Thymus (tissue), 14 donors: ENCODE measurements around the gene B4GALNT3. TPM values are rescaled to one million over a fixed set of nuclear protein-coding genes. Genes with fewer than 3 reads are reported as not detected.
"Not testable (repeated sequence)": the region's sequence is repeated elsewhere in the genome, so short reads cannot be mapped to it uniquely, and the experiment has no call there.

Experiments used
- DNase-seq, 9 donors: peaks; one replicate each; pipeline ENCODE4 v3.0.0-alpha.2; 2013; ENCODE audit warnings: low spot score in 9 of 9, low read depth in 6 of 9, missing footprints in 1 of 9
- H3K27ac ChIP-seq, 2 donors: one replicate each; pipeline ENCODE4 v1.5.1; 2013; ENCODE audit warnings: control low read depth in 1 of 2, low read depth in 1 of 2, low read length in 1 of 2, mild to moderate bottlenecking in 1 of 2, moderate library complexity in 1 of 2
- H3K27me3 ChIP-seq, 2 donors: one replicate each; pipeline ENCODE4 v1.5.1; 2013; ENCODE audit warnings: low read length in 1 of 2; ENCODE audit not compliant: control insufficient read depth in 2 of 2, insufficient read depth in 1 of 2
- H3K36me3 ChIP-seq, 2 donors: one replicate each; pipeline ENCODE4 v1.5.1; 2013; ENCODE audit warnings: low read length in 1 of 2, mild to moderate bottlenecking in 1 of 2, moderate library complexity in 1 of 2; ENCODE audit not compliant: control insufficient read depth in 2 of 2, insufficient read depth in 2 of 2
- H3K4me1 ChIP-seq, 2 donors: one replicate each; pipeline ENCODE4 v1.5.1; 2013; ENCODE audit warnings: low read length in 2 of 2; ENCODE audit not compliant: control insufficient read depth in 2 of 2, insufficient read depth in 2 of 2
- H3K4me3 ChIP-seq, 2 donors: one replicate each; pipeline ENCODE4 v1.5.1; 2013; ENCODE audit warnings: low read length in 2 of 2, control low read depth in 1 of 2, mild to moderate bottlenecking in 1 of 2
- H3K9me3 ChIP-seq, 2 donors: one replicate each; pipeline ENCODE4 v1.5.1; 2013; ENCODE audit warnings: low read length in 1 of 2, mild to moderate bottlenecking in 1 of 2; ENCODE audit not compliant: control insufficient read depth in 2 of 2, insufficient read depth in 1 of 2
- WGBS: extraction: QIAGEN DNeasy Blood & Tissue Kit; methylation state at CpG from one replicate; pipeline ENCODE4 v1.1.7; 2013; 5-methylcytosine and 5-hydroxymethylcytosine counted together
- long read RNA-seq, 10 donors: transcript quantifications; one replicate each; lab custom pipeline, GENCODE V29; 2026
- polyA plus RNA-seq: library from polyadenylated mRNA; stranded (reverse); fragments of 200-250 nt; gene quantifications from one replicate; pipeline ENCODE4 v1.2.3, GENCODE V29; 2013
- total RNA-seq: library from RNA; stranded (reverse); fragments of 120-200 nt; gene quantifications from one replicate; pipeline ENCODE4 v1.2.4, GENCODE V29; 2013
- donor health status: healthy.

B4GALNT3 gene
- 3.1 TPM for total RNA-seq
- polyA plus RNA-seq: 6.3 TPM
- long read RNA-seq, donor 1: 0 reads
- long read RNA-seq, donor 2: 0 reads
- long read RNA-seq, donor 3: 0 reads
- long read RNA-seq, donor 4: 0 reads
- long read RNA-seq, donor 5: 0 reads
- long read RNA-seq, donor 6: 0 reads
- long read RNA-seq, donor 7: 0 reads
- long read RNA-seq, donor 8, partial matches to known transcripts: 0 of 1 reads
- long read RNA-seq, donor 8, other reads (novel, unspliced or antisense): 0 of 1 reads
- long read RNA-seq, donor 9: 0 reads
- long read RNA-seq, donor 10: 0 reads

- peaks cover 4 to 10% of the 10 kb centered on the region in 2 donors for H3K4me1 ChIP-seq
- H3K27ac ChIP-seq: no peak within 1 kb of the TSS
- peak in 3 of 9 donors; percentile 8 to 25 (median 8) for DNase-seq
- WGBS: 5% methylated on average over 82 of the region's 82 CpGs
- H3K4me3 ChIP-seq: peak within 1 kb of the TSS; percentile 27 to 62
- H3K27me3 ChIP-seq: peaks cover 50 to 81% of the 10 kb centered on the region in 2 donors
- H3K9me3 ChIP-seq: peaks cover 0 to 3% of the 10 kb centered on the region in 2 donors
- no peaks in the 10 kb centered on the region for H3K36me3 ChIP-seq
Measured at GRCh38 chr12:459430-460258, at the start of gene B4GALNT3. TSS of gene B4GALNT3 (plus strand) at chr12:459939. CDS start at chr12:460377, 438 bp downstream.

GRCh38 chr12:414859-415258, 44.9 kb upstream of the B4GALNT3 start:
- Histone ChIP-seq H3K27ac (no peak overlapping the region), H3K4me3 (no peak overlapping the region), H3K4me1 (no peaks in the 10 kb centered on the region), H3K9me3 (no peaks in the 10 kb centered on the region), H3K36me3 (peaks cover 41 to 55% of the 10 kb centered on the region in 2 donors), H3K27me3 (no peaks in the 10 kb centered on the region)
- WGBS: over 99% methylated on average over 2 of the region's 2 CpGs
- no peak for DNase-seq

- Histone ChIP-seq H3K27ac (no peak overlapping the region), H3K9me3 (no peaks in the 10 kb centered on the region), H3K4me3 (no peak overlapping the region), H3K4me1 (no peaks in the 10 kb centered on the region), H3K27me3 (no peaks in the 10 kb centered on the region), H3K36me3 (peaks cover 33 to 43% of the 10 kb centered on the region in 2 donors)
- 96% methylated on average over 6 of the region's 6 CpGs for WGBS
- no peak for DNase-seq
Measured at GRCh38 chr12:418432-418831, 41.3 kb upstream of the B4GALNT3 start.

DNA sequence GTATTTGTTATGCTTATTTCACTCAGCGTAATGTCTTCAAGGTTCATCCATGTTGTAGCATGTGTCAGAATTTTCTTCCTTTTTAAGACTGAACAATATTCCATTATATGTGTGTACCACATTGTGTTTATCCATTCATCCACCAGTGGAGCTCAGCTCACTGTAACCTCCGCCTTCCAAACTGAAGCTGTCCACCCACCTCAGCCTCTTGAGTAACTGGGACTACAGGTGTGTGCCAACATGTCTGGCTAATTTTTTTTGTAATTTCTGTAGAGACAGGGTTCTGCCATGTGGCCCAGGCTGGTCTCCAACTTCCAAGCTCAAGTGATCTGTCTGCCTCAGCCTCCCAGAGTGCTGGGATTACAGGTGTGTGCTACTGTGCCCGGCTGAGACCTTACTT, 37.2 kb upstream of the B4GALNT3 start:
- Histone ChIP-seq H3K4me3 (no peak overlapping the region), H3K27me3 (no peaks in the 10 kb centered on the region), H3K9me3 (peaks cover 0 to 4% of the 10 kb centered on the region in 2 donors), H3K27ac (no peak overlapping the region), H3K4me1 (no peaks in the 10 kb centered on the region), H3K36me3 (peaks cover 27 to 29% of the 10 kb centered on the region in 2 donors)
- WGBS: over 99% methylated on average over 3 of the region's 3 CpGs
- no peak for DNase-seq

DNA sequence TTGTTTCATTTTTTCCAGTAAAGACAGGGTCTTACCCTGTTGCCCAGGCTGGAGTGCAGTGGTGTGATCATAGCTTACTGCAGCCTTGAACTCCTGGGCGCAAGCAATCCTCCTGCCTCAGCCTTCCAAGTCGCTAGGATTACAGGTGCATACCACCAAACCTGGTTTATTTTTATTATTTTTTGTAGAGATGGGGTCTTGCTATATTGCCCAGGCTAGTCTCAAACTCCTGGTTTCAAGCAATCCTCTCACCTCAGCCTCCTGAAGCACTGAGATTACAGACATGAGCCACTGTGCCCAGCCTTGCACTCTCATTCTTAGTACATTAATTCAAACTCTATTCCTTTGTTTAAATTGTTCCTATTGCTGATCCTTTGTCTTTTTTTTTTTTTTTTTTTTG, 24.0 kb upstream of the B4GALNT3 start:
- not testable (repeated sequence) for H3K27ac ChIP-seq, H3K4me1 ChIP-seq, H3K27me3 ChIP-seq, H3K4me3 ChIP-seq, DNase-seq, H3K9me3 ChIP-seq
- WGBS: 98% methylated on average over 2 of the region's 2 CpGs
- peaks cover 33 to 41% of the 10 kb centered on the region in 2 donors for H3K36me3 ChIP-seq

GRCh38 chr12:442235-442884, 17.4 kb upstream of the B4GALNT3 start:
- H3K4me3 ChIP-seq: no peak overlapping the region
- H3K9me3 ChIP-seq: no peaks in the 10 kb centered on the region
- peak in 3 of 9 donors; percentile 13 to 50 (median 30) for DNase-seq
- H3K4me1 ChIP-seq: no peaks in the 10 kb centered on the region
- H3K27ac ChIP-seq: no peak overlapping the region
- WGBS: 75% methylated on average over 16 of the region's 16 CpGs
- peaks cover 15 to 17% of the 10 kb centered on the region in 2 donors for H3K36me3 ChIP-seq
- H3K27me3 ChIP-seq: no peaks in the 10 kb centered on the region

- no peaks in the 10 kb centered on the region for H3K4me1 ChIP-seq
- H3K4me3 ChIP-seq: no peak overlapping the region
- no peak for DNase-seq
- H3K36me3 ChIP-seq: peaks cover 0 to under 1% of the 10 kb centered on the region in 2 donors
- no peak overlapping the region for H3K27ac ChIP-seq
- no peaks in the 10 kb centered on the region for H3K9me3 ChIP-seq
- peaks cover 0 to 2% of the 10 kb centered on the region in 2 donors for H3K27me3 ChIP-seq
- WGBS: 99% methylated on average over 1 of the region's 1 CpG
Measured at GRCh38 chr12:447141-447540, 12.6 kb upstream of the B4GALNT3 start.

DNA sequence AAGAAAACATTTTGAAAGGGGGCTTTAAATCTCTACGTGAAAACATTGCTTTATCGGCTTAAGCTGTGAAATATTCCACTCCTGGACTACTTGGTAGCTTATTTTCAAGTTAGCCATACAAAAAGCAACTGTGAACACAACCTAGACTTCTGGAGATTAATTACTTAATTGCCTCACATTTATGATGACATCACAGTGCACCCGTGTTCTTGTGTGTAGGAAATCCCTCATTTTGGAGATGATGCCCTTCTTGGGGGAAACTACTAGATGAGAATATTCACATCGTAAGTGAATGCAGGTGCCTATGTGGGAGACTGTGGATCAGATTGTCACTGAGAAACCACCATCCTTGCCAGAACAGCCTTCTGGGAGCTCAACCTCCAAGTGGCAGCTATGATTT, 10.5 kb upstream of the B4GALNT3 start:
- no peak overlapping the region for H3K27ac ChIP-seq
- peaks cover 0 to 7% of the 10 kb centered on the region in 2 donors for H3K9me3 ChIP-seq
- H3K27me3 ChIP-seq: peaks cover 0 to 6% of the 10 kb centered on the region in 2 donors
- H3K4me1 ChIP-seq: no peaks in the 10 kb centered on the region
- 94% methylated on average over 4 of the region's 4 CpGs for WGBS
- H3K4me3 ChIP-seq: no peak overlapping the region
- no peak for DNase-seq
- no peaks in the 10 kb centered on the region for H3K36me3 ChIP-seq

GRCh38 chr12:450438-450837, 9.3 kb upstream of the B4GALNT3 start:
- Histone ChIP-seq H3K27ac (no peak overlapping the region), H3K9me3 (peaks cover 0 to 7% of the 10 kb centered on the region in 2 donors)
- WGBS: 98% methylated on average over 3 of the region's 3 CpGs

More at GRCh38 chr12:450438-450837, 9.3 kb upstream of the B4GALNT3 start:
- DNase-seq: no peak
- Histone ChIP-seq H3K4me3 (no peak overlapping the region), H3K27me3 (peaks cover 0 to 9% of the 10 kb centered on the region in 2 donors), H3K36me3 (no peaks in the 10 kb centered on the region), H3K4me1 (no peaks in the 10 kb centered on the region)
